HG02852 (cell line): Measurements from ENCODE around the gene PDZD8.
A peak's percentile ranks its signal among the peaks of the same experiment; 100 is the strongest.

Experiments
- ATAC-seq: cut with Tn5 transposase; IDR thresholded peaks from one replicate; pipeline ENCODE4 v1.9.1; 2021; ENCODE audit warnings: mild to moderate bottlenecking, moderate library complexity; ENCODE audit not compliant: unreplicated experiment

PDZD8 gene

GRCh38 chr10:117375360-117376178 lies at the start of gene PDZD8:
Gene PDZD8 (minus strand): TSS chr10:117375440. CDS start chr10:117375227, 213 bp downstream.
- peak; percentile 82 for ATAC-seq

- ATAC-seq: no peak
Measured at GRCh38 chr10:117424171-117424570, 48.9 kb upstream of the PDZD8 start.

GRCh38 chr10:117421985-117422384 lies 46.7 kb upstream of the PDZD8 start:
- ATAC-seq: no peak

- no peak for ATAC-seq
Measured at GRCh38 chr10:117420768-117421167, 45.5 kb upstream of the PDZD8 start.

- no peak for ATAC-seq
Measured at GRCh38 chr10:117419921-117420320, 44.7 kb upstream of the PDZD8 start.

- no peak for ATAC-seq
Measured at GRCh38 chr10:117419159-117419558, 43.9 kb upstream of the PDZD8 start.

- no peak for ATAC-seq
Measured at GRCh38 chr10:117418121-117418520, 42.9 kb upstream of the PDZD8 start.

- ATAC-seq: no peak
Measured at GRCh38 chr10:117417196-117417595, 42.0 kb upstream of the PDZD8 start.

GRCh38 chr10:117413928-117414618 lies 38.8 kb upstream of the PDZD8 start:
- ATAC-seq: no peak

GRCh38 chr10:117412469-117413010 lies 37.3 kb upstream of the PDZD8 start:
- ATAC-seq: no peak

GRCh38 chr10:117411479-117412399 lies 36.5 kb upstream of the PDZD8 start:
- no peak for ATAC-seq

- ATAC-seq: no peak
Measured at GRCh38 chr10:117410557-117410956, 35.3 kb upstream of the PDZD8 start.

- ATAC-seq: no peak
Measured at GRCh38 chr10:117409549-117410305, 34.5 kb upstream of the PDZD8 start.

- ATAC-seq: no peak
Measured at GRCh38 chr10:117408436-117409384, 33.5 kb upstream of the PDZD8 start.

GRCh38 chr10:117405730-117406129 lies 30.5 kb upstream of the PDZD8 start:
- ATAC-seq: no peak

GRCh38 chr10:117400329-117400728 lies 25.1 kb upstream of the PDZD8 start:
- no peak for ATAC-seq

GRCh38 chr10:117399341-117400196 lies 24.3 kb upstream of the PDZD8 start:
- no peak for ATAC-seq

- no peak for ATAC-seq
Measured at GRCh38 chr10:117398029-117398428, 22.8 kb upstream of the PDZD8 start.
